Mucosa of descending colon (tissue), 3 donors: ENCODE measurements around the gene CLDN9. TPM values are rescaled to one million over a fixed set of nuclear protein-coding genes. Genes with fewer than 3 reads are reported as not detected.
A peak's percentile ranks its signal among the peaks of the same experiment; 100 is the strongest.

ENCODE experiments used
- ATAC-seq: fragments of 200-7000 bp; cut with Tn5 transposase; one replicate; pipeline ENCODE4 v1.9.1; 2020; ENCODE audit warnings: mild to moderate bottlenecking, moderate library complexity
- DNase-seq, 3 donors: peaks; one replicate each; pipeline ENCODE4 v3.0.0-alpha.2; 2020
- H3K36me3 ChIP-seq: fragments of 200-600 bp; one replicate; pipeline ENCODE4 v1.8.0; 2021; ENCODE audit warnings: low read depth, mild to moderate bottlenecking
- H3K4me1 ChIP-seq: fragments of 200-600 bp; one replicate; pipeline ENCODE4 v1.8.0; 2021; ENCODE audit warnings: low read depth, mild to moderate bottlenecking
- H3K4me3 ChIP-seq: fragments of 200-600 bp; one replicate; pipeline ENCODE4 v1.8.0; 2021; ENCODE audit warnings: mild to moderate bottlenecking
- H3K9me3 ChIP-seq: fragments of 200-600 bp; one replicate; pipeline ENCODE4 v1.8.0; 2021; ENCODE audit warnings: mild to moderate bottlenecking
- intact Hi-C, 2 donors: fragments of 100-400 bp; cut with DNase I in 1 of 2; cut with micrococcal nuclease in 1 of 2; formaldehyde crosslinking; loops; one replicate each; pipeline versions ENCODE4 v1.11.0 to v1.11.1; 2022; cut with DNase I, micrococcal nuclease
- total RNA-seq, 3 donors: library from RNA; stranded (reverse); fragmentation: NEBNext Ultra II Directional in 2 of 3; extraction: Animal tissue kit (Norgen Biotek cat#: 25700) in 2 of 3; gene quantifications; one replicate each; pipeline versions ENCODE4 v1.2.1 to v1.2.4, GENCODE V29; 2021 to 2023
- TF ChIP-seq, protein P1 (sequence below): fragments of 200-600 bp; IDR thresholded peaks from one replicate; pipeline ENCODE4 v1.8.0; 2022; ENCODE audit warnings: antibody characterized with exemption, mild to moderate bottlenecking
- donor health status: DM: no; HTN: no; CAD: no; lungs with moderate emphysema.
- donor health status: DM: no; HTN: no; CAD: no.
- donor health status: DM: no; HTN: yes; CAD: no.

Gene CLDN9
- total RNA-seq, 3 donors from 2014 or later, result 0.14 to 0.61 (median 0.47) TPM

DNA sequence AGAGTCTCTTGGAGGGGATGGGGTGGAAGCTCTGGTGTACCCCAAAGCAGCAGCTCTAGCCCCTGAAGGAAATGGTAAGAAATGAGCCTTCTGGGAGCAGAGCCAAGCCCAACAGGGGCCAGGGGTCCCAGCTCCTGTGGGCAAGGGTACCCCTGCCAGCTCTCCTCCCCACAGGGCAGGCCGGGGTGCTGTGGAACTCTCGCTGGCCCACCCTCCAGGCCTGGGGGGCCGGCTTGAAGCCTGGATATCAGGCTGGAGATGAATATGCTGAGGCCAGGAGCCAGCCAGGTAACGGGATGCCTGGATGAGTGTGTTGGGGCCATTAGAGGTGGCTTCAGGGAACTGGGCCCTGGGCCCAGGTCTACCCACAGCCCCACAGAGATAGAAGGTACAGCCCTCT, 12.2 kb upstream of the CLDN9 start:
- TF ChIP-seq, protein P1, sequence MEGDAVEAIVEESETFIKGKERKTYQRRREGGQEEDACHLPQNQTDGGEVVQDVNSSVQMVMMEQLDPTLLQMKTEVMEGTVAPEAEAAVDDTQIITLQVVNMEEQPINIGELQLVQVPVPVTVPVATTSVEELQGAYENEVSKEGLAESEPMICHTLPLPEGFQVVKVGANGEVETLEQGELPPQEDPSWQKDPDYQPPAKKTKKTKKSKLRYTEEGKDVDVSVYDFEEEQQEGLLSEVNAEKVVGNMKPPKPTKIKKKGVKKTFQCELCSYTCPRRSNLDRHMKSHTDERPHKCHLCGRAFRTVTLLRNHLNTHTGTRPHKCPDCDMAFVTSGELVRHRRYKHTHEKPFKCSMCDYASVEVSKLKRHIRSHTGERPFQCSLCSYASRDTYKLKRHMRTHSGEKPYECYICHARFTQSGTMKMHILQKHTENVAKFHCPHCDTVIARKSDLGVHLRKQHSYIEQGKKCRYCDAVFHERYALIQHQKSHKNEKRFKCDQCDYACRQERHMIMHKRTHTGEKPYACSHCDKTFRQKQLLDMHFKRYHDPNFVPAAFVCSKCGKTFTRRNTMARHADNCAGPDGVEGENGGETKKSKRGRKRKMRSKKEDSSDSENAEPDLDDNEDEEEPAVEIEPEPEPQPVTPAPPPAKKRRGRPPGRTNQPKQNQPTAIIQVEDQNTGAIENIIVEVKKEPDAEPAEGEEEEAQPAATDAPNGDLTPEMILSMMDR, result no peak
- Histone ChIP-seq H3K36me3 (no peaks in the 10 kb centered on the region), H3K9me3 (no peaks in the 10 kb centered on the region), H3K4me1 (peaks cover 10% of the 10 kb centered on the region), H3K4me3 (no peak overlapping the region)
- intact Hi-C loops, result no loop called here
- ATAC-seq (no peak), DNase-seq (no peak)

DNA sequence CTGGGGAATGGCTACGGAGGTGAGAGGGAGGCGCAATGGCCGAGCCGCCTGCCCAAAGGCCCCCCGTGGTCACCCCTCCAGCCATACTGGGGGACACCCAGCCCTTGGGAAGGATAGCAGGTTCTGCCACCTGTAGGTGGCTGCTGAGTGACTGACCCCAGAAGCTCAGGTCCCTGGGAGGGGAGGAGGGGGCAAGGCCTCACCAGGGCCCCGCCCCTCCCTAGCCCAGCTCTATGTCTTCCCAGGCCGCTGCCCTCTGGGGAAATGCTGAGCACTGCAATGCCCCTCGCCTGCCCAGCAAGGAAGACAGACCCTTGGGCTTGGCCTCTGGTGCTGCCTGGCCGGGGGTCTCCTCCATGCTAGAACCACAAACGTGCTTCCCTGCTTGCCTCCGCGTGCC, 11.4 kb upstream of the CLDN9 start:
- Histone ChIP-seq H3K4me3 (no peak overlapping the region), H3K4me1 (peaks cover 17% of the 10 kb centered on the region), H3K9me3 (no peaks in the 10 kb centered on the region), H3K36me3 (no peaks in the 10 kb centered on the region)
- DNase-seq, result no peak
- intact Hi-C loops, result no loop called here
- TF ChIP-seq, protein P1, result no peak
- no peak for ATAC-seq

DNA sequence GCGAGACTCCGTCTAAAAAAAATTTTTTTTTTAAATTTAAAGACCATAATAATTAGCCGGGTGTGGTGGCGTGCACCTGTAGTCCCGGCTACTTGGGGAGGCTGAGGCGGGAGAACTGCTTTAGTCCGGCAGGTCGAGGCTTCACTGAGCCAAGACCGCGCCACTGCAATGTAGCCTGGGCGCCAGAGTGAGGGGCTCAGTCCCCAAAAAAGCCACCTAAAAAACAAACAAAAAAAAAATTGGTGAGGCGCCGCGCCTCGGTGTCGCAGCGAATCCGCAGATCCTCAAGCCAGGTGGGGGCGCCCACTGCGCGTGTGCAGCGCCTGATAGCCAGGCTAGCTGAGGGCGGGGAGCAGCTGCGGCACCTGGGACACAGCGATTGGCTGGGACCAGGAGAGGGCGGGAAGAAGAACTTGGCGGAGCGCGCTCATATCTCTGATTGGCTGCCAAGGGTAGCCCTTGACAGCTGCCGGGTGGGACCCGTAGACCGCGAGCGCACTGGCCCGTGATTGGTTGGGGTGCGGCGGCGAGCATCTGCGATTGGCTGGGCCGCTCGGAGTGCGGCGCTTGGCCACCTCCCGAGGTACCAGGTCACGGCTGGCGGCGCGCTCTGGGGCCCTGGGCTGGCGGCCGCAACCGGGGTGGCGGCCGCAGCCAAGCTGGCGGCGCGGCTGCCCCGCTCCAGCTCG, 9.0 kb upstream of the CLDN9 start:
- peak; percentile 96 to 98 (median 98) for DNase-seq
- intact Hi-C loops, result no loop called here
- H3K36me3 ChIP-seq, result no peaks in the 10 kb centered on the region

DNA sequence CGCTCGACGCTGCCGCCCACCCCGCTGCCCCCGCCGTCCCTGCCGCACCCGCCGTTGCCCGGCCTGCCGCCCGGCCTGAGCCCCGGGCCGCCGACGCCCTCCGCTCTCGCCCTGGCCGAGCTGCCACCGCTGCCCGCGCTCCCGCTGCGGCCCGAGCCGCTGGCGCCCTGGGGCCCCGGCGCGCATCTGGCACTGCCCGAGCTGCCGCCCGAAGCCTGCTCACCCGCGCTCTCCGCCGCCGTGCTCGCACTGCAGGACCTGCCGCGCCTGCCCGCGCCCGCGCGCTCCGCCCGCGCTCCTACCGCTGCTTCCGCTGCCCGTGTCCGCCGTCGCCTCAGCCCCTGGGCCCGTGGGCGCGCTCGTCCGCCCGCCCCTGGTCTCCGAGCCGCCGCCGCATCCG, 8.4 kb upstream of the CLDN9 start:
- H3K36me3 ChIP-seq, result no peaks in the 10 kb centered on the region
- DNase-seq, result no peak
- H3K4me1 ChIP-seq, result peaks cover 38% of the 10 kb centered on the region
- no peak overlapping the region for H3K4me3 ChIP-seq
- H3K9me3 ChIP-seq, result no peaks in the 10 kb centered on the region
- TF ChIP-seq, protein P1, result no peak
- ATAC-seq, result no peak
- intact Hi-C loops, result no loop called here

More for the DNA sequence above, 9.0 kb upstream of the CLDN9 start:
- Histone ChIP-seq H3K4me1 (peaks cover 38% of the 10 kb centered on the region), H3K4me3 (no peak overlapping the region), H3K9me3 (no peaks in the 10 kb centered on the region)
- peak; percentile 86 for ATAC-seq
- TF ChIP-seq, protein P1, result peak; percentile 35

DNA sequence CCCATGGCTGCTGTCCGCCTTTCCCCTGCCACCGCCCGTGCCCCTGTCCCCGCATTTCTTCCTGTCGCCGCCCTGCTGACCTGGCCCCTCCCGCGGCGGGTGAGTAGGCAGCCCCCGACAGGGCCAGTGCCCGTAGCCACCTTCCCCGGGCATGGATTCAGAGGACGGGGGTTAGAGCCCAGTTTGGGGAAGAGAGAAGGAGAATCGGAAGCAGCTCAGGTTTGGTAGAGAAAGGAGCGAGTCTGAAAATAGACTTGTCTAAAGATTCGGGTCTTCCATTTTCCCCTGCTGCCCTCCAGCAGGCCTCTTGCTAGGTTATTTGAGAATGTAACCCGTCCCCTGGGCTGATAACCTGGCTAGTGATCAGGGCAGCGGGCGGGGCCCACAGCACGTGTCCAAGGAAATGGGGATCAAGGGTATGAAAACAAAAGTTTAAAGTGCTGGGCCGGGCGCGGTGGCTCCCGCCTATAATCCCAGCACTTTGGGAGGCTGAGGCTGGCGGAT, 7.9 kb upstream of the CLDN9 start:
- no peaks in the 10 kb centered on the region for H3K9me3 ChIP-seq
- DNase-seq (peak; percentile 80 to 82 (median 81)), ATAC-seq (no peak)
- intact Hi-C loops, result no loop called here
- TF ChIP-seq, protein P1, result no peak
- H3K4me1 ChIP-seq, result peaks cover 38% of the 10 kb centered on the region
- H3K4me3 ChIP-seq, result no peak overlapping the region
- no peaks in the 10 kb centered on the region for H3K36me3 ChIP-seq
